ENCODE measurements around the gene RGS3. TPM values are rescaled to one million over a fixed set of nuclear protein-coding genes. Genes with fewer than 3 reads are reported as not detected.

RGS3 gene
- total RNA-seq, 1 donor from 2014 or later: 26.3 TPM

DNA sequence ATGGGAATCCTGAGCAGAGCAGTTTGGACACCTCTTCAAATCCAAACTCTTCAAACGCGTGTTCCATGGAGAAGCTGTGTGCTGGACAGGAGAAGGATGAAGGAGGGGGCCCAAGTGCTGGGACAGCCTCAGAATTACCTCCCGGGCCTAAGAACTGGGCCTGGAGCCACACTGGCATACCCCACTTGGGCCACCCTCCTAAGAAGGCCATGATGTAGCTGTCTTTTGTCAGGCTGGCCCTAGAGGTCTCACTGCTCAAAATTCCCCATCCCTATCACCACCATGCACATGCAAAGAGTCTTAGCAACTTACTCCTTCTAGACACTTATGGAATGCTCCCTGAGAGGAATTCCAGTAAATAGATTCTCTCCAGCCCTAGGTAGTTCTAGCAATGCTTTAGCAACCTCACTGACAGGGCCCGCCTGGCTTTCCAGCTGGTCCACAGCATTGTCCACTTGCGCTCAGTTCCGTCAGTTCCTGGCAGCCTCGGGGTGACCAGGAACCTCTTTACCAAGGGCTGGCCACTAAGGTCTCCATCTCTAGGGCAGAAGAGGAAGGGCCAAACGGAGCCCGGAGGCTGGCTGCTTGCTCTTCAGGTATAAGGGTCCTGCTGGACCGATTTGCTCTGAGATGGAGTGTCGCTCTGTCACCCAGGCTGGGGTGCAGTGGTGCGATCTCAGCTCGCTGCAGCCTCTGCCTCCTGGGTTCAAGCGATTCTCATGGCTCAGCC, 75.3 kb downstream of the RGS3 start:
- H3K9me3 Mint-ChIP-seq: no peaks in the 10 kb centered on the region
- no peaks in the 10 kb centered on the region for H3K36me3 Mint-ChIP-seq
- no peaks in the 10 kb centered on the region for H3K27me3 Mint-ChIP-seq (ENCODE audit: low read depth)
- TF ChIP-seq, protein P1, sequence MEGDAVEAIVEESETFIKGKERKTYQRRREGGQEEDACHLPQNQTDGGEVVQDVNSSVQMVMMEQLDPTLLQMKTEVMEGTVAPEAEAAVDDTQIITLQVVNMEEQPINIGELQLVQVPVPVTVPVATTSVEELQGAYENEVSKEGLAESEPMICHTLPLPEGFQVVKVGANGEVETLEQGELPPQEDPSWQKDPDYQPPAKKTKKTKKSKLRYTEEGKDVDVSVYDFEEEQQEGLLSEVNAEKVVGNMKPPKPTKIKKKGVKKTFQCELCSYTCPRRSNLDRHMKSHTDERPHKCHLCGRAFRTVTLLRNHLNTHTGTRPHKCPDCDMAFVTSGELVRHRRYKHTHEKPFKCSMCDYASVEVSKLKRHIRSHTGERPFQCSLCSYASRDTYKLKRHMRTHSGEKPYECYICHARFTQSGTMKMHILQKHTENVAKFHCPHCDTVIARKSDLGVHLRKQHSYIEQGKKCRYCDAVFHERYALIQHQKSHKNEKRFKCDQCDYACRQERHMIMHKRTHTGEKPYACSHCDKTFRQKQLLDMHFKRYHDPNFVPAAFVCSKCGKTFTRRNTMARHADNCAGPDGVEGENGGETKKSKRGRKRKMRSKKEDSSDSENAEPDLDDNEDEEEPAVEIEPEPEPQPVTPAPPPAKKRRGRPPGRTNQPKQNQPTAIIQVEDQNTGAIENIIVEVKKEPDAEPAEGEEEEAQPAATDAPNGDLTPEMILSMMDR (IDR thresholded peaks at IDR 0.05; ENCODE audit: unreplicated experiment): no peak
- no peak overlapping the region for H3K4me3 Mint-ChIP-seq
- DNase-seq (ENCODE audit: low spot score in 2 of 2, unreplicated experiment in 2 of 2): no peak
- peaks cover 19% of the 10 kb centered on the region for H3K4me1 Mint-ChIP-seq
- H3K27ac Mint-ChIP-seq: no peak overlapping the region

DNA sequence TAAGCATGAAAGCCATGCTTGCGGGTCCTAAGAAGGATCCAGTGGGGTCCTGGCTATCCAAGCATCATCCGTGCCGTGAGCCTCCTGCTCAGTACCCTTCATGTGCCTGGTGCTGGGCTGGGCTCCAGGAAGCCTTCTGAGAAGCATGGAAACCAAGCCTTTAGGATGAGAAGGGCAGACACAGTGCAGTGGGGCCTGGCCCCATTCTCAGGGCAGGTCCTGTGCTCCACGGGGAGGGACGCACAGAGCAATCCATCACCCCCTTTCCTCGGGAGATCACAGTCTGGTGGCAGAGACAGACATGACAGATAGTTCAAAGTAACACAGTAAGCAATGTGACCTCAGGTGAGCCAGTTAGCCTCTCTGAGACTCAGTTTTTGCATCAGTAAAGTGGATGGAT, 76.9 kb downstream of the RGS3 start:
- Mint-ChIP-seq H3K27ac (peak overlapping the region; percentile 38), H3K27me3 (ENCODE audit: low read depth) (no peaks in the 10 kb centered on the region), H3K36me3 (no peaks in the 10 kb centered on the region), H3K4me1 (peaks cover 22% of the 10 kb centered on the region), H3K4me3 (no peak overlapping the region), H3K9me3 (no peaks in the 10 kb centered on the region)
- DNase-seq (ENCODE audit: low spot score in 2 of 2, unreplicated experiment in 2 of 2): no peak
- TF ChIP-seq, protein P1 (IDR thresholded peaks at IDR 0.05; ENCODE audit: unreplicated experiment): no peak

DNA sequence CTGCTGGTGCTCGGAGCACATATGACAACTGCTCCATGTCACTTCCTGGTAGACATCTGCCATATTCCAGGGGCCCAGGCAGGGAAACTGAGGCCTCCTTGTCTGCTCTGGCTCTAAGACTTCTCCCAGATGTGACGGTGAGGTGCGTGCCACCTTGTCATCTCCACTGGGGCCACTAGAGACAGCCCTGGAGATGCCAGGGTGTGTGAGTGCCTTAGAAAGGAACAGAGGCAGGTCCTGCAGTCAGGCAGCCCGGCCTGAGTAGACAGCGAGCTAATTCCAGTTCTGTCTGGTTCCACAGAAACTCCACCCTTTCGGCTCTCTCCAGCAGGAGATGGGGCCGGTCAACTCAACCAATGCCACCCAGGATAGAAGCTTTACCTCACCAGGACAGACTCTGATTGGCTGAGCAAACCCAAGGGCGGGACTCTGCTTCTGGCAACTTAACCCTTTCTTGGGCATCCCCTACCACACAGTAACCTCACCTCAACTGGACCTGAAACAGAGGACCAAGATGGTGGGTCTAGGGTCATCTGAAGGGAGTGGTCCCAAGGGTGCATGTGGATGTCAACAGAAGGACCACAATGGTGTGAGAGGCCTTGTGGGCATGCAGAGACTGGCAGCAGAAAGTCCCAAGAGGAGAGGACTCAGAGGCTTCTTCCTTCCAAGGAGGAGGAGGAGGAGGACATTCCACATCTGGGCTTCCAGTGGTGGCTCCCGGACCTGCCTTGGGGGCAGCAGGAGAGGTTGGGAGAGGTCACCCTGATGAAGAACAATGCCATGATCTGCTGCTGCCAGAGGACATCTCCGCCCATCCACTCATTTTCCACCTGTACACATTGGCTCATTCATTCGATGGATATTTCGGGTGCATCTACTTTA, 77.7 kb downstream of the RGS3 start:
- H3K4me1 Mint-ChIP-seq: peaks cover 19% of the 10 kb centered on the region
- no peak overlapping the region for H3K27ac Mint-ChIP-seq
- H3K36me3 Mint-ChIP-seq: no peaks in the 10 kb centered on the region
- no peak for DNase-seq (ENCODE audit: low spot score in 2 of 2, unreplicated experiment in 2 of 2)
- no peaks in the 10 kb centered on the region for H3K9me3 Mint-ChIP-seq
- no peak overlapping the region for H3K4me3 Mint-ChIP-seq
- no peaks in the 10 kb centered on the region for H3K27me3 Mint-ChIP-seq (ENCODE audit: low read depth)
- TF ChIP-seq, protein P1 (IDR thresholded peaks at IDR 0.05; ENCODE audit: unreplicated experiment): no peak

- peaks cover 16% of the 10 kb centered on the region for H3K4me1 Mint-ChIP-seq
- DNase-seq (ENCODE audit: low spot score in 2 of 2, unreplicated experiment in 2 of 2): no peak
Observed at GRCh38 chr9:113542006-113542405, 78.5 kb downstream of the RGS3 start.

GRCh38 chr9:113542741-113543140, 79.2 kb downstream of the RGS3 start:
- H3K4me1 Mint-ChIP-seq: peaks cover 16% of the 10 kb centered on the region
- no peaks in the 10 kb centered on the region for H3K9me3 Mint-ChIP-seq
- H3K27ac Mint-ChIP-seq: no peak overlapping the region
- H3K4me3 Mint-ChIP-seq: no peak overlapping the region
- TF ChIP-seq, protein P1 (IDR thresholded peaks at IDR 0.05; ENCODE audit: unreplicated experiment): no peak
- H3K27me3 Mint-ChIP-seq (ENCODE audit: low read depth): no peaks in the 10 kb centered on the region
- no peaks in the 10 kb centered on the region for H3K36me3 Mint-ChIP-seq
- DNase-seq (ENCODE audit: low spot score in 2 of 2, unreplicated experiment in 2 of 2): no peak

More at GRCh38 chr9:113542006-113542405, 78.5 kb downstream of the RGS3 start:
- H3K27ac Mint-ChIP-seq: no peak overlapping the region
- no peak overlapping the region for H3K4me3 Mint-ChIP-seq
- H3K9me3 Mint-ChIP-seq: no peaks in the 10 kb centered on the region
- H3K27me3 Mint-ChIP-seq (ENCODE audit: low read depth): no peaks in the 10 kb centered on the region
- H3K36me3 Mint-ChIP-seq: no peaks in the 10 kb centered on the region
- TF ChIP-seq, protein P1 (IDR thresholded peaks at IDR 0.05; ENCODE audit: unreplicated experiment): no peak
